ENCODE measurements around the gene CFAP157.

CFAP157 gene

GRCh38 chr9:127720031-127720864 is 13.5 kb downstream of the CFAP157 start:
- Histone ChIP-seq H3K9ac (ENCODE audit: low read length) (no peak overlapping the region), H3K27ac (ENCODE audit: low read depth, low read length) (no peak overlapping the region), H3K4me1 (ENCODE audit: control insufficient read depth, insufficient read depth, low read length) (peaks cover 16% of the 10 kb centered on the region), H3K36me3 (ENCODE audit: control insufficient read depth, insufficient read depth, low read length) (no peaks in the 10 kb centered on the region), H3K27me3 (ENCODE audit: control insufficient read depth, insufficient read depth, low read length) (no peaks in the 10 kb centered on the region), H3K4me3 (ENCODE audit: low read depth, low read length) (no peak overlapping the region), H3K9me3 (ENCODE audit: control insufficient read depth, insufficient read depth, low read depth, low read length) (no peaks in the 10 kb centered on the region)

- no peak overlapping the region for H3K27ac ChIP-seq (ENCODE audit: low read depth, low read length)
- no peaks in the 10 kb centered on the region for H3K9me3 ChIP-seq (ENCODE audit: control insufficient read depth, insufficient read depth, low read depth, low read length)
- H3K36me3 ChIP-seq (ENCODE audit: control insufficient read depth, insufficient read depth, low read length): no peaks in the 10 kb centered on the region
- no peak overlapping the region for H3K9ac ChIP-seq (ENCODE audit: low read length)
- no peaks in the 10 kb centered on the region for H3K27me3 ChIP-seq (ENCODE audit: control insufficient read depth, insufficient read depth, low read length)
- no peak overlapping the region for H3K4me3 ChIP-seq (ENCODE audit: low read depth, low read length)
- H3K4me1 ChIP-seq (ENCODE audit: control insufficient read depth, insufficient read depth, low read length): peaks cover 16% of the 10 kb centered on the region
Measured at GRCh38 chr9:127720865-127721227, 14.1 kb downstream of the CFAP157 start.

DNA sequence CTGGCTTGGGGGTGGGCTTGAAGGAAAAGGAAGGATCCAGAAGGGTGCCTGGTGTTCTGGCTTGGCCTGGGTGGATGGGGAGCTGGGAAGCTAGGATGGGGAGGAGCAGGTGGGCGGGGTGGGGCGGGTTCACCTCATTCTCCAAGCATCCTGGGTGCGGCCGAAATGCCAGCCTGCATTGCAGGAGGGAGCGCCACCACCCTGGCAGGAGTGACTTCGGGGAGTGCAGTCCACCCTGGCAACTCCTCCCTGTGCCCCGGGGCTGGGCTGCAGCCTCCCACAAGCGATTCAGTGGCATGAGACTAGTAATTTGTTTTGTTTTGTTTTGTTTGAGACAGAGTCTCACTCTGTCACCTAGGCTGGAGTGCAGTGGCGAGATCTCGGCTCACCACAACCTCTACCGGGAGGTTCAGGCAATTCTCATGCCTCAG is 14.6 kb downstream of the CFAP157 start:
- Histone ChIP-seq H3K27me3 (ENCODE audit: control insufficient read depth, insufficient read depth, low read length) (no peaks in the 10 kb centered on the region), H3K9me3 (ENCODE audit: control insufficient read depth, insufficient read depth, low read depth, low read length) (no peaks in the 10 kb centered on the region), H3K4me3 (ENCODE audit: low read depth, low read length) (no peak overlapping the region), H3K36me3 (ENCODE audit: control insufficient read depth, insufficient read depth, low read length) (no peaks in the 10 kb centered on the region), H3K9ac (ENCODE audit: low read length) (no peak overlapping the region), H3K4me1 (ENCODE audit: control insufficient read depth, insufficient read depth, low read length) (peaks cover 13% of the 10 kb centered on the region; the same call in 1 of the 2 replicates), H3K27ac (ENCODE audit: low read depth, low read length) (no peak overlapping the region)

DNA sequence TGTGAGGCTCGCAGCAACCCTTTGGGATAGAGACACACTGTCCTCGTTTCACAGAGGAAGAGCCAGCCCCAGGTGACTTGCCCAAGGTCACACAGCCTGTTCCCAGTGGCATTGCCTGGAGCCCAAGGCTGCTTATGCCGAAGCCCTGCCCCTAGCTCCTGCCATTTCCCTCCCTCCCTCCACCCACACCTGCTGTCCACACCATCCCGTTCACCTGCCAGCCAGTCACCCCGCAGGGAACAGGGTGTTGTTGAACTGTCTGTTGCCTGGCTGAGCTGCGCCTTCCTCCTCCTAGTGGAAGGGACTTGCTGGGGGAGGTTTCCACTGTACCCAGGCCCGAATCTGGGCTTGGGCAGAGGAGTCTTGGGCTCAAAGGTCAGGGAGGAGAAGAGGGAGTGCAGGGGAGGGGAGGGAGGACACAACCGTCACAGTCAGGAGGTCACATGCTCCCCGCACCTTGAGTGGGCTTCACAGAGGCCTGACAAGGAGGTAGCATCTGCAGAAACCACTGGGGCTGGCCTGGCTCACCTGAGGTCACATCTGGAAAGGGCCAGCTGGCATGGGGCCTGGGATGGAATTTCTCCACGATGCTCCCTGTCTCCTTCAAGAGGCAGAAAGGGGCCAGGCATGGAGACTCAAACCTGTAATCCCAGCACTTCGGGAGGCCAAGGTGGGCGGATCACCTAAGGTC is 15.4 kb downstream of the CFAP157 start:
- Histone ChIP-seq H3K4me3 (ENCODE audit: low read depth, low read length) (no peak overlapping the region), H3K36me3 (ENCODE audit: control insufficient read depth, insufficient read depth, low read length) (no peaks in the 10 kb centered on the region), H3K9ac (ENCODE audit: low read length) (no peak overlapping the region), H3K27ac (ENCODE audit: low read depth, low read length) (no peak overlapping the region), H3K27me3 (ENCODE audit: control insufficient read depth, insufficient read depth, low read length) (no peaks in the 10 kb centered on the region), H3K4me1 (ENCODE audit: control insufficient read depth, insufficient read depth, low read length) (peaks cover 13% of the 10 kb centered on the region; the same call in 1 of the 2 replicates), H3K9me3 (ENCODE audit: control insufficient read depth, insufficient read depth, low read depth, low read length) (no peaks in the 10 kb centered on the region)

DNA sequence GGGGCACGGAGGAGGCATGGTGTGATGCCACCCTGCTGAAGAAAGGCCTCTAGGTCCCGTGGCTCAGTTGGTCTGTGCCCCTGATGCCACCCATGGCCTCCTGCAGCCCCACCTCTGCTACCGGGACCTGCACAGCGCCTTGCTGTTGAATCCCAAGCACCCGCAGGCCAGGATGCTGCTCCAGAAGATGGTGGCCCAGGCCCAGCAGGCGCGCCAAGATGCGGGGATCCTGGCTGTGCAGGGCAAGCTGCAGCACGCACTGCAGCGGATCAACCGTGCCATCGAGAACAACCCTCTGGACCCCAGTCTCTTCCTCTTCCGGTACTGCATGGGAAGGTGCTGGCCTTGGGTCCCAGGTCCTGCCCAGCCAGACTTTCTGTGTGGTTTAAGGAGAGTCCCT is 16.2 kb downstream of the CFAP157 start:
- H3K27ac ChIP-seq (ENCODE audit: low read depth, low read length): no peak overlapping the region
- no peak overlapping the region for H3K4me3 ChIP-seq (ENCODE audit: low read depth, low read length)
- H3K9ac ChIP-seq (ENCODE audit: low read length): no peak overlapping the region
- H3K27me3 ChIP-seq (ENCODE audit: control insufficient read depth, insufficient read depth, low read length): no peaks in the 10 kb centered on the region
- no peaks in the 10 kb centered on the region for H3K9me3 ChIP-seq (ENCODE audit: control insufficient read depth, insufficient read depth, low read depth, low read length)
- no peaks in the 10 kb centered on the region for H3K36me3 ChIP-seq (ENCODE audit: control insufficient read depth, insufficient read depth, low read length)
- peaks cover 13% of the 10 kb centered on the region; the same call in 1 of the 2 replicates for H3K4me1 ChIP-seq (ENCODE audit: control insufficient read depth, insufficient read depth, low read length)

- no peak overlapping the region for H3K9ac ChIP-seq (ENCODE audit: low read length)
- H3K36me3 ChIP-seq (ENCODE audit: control insufficient read depth, insufficient read depth, low read length): no peaks in the 10 kb centered on the region
- H3K27me3 ChIP-seq (ENCODE audit: control insufficient read depth, insufficient read depth, low read length): no peaks in the 10 kb centered on the region
- H3K4me1 ChIP-seq (ENCODE audit: control insufficient read depth, insufficient read depth, low read length): peaks cover 13% of the 10 kb centered on the region; the same call in 1 of the 2 replicates
- no peak overlapping the region for H3K4me3 ChIP-seq (ENCODE audit: low read depth, low read length)
- no peak overlapping the region for H3K27ac ChIP-seq (ENCODE audit: low read depth, low read length)
- H3K9me3 ChIP-seq (ENCODE audit: control insufficient read depth, insufficient read depth, low read depth, low read length): no peaks in the 10 kb centered on the region
Measured at GRCh38 chr9:127723444-127723843, 16.7 kb downstream of the CFAP157 start.

- Histone ChIP-seq H3K4me1 (ENCODE audit: control insufficient read depth, insufficient read depth, low read length) (peaks cover 13% of the 10 kb centered on the region; the same call in 1 of the 2 replicates), H3K27ac (ENCODE audit: low read depth, low read length) (no peak overlapping the region), H3K4me3 (ENCODE audit: low read depth, low read length) (no peak overlapping the region), H3K27me3 (ENCODE audit: control insufficient read depth, insufficient read depth, low read length) (no peaks in the 10 kb centered on the region), H3K9me3 (ENCODE audit: control insufficient read depth, insufficient read depth, low read depth, low read length) (no peaks in the 10 kb centered on the region), H3K9ac (ENCODE audit: low read length) (no peak overlapping the region), H3K36me3 (ENCODE audit: control insufficient read depth, insufficient read depth, low read length) (no peaks in the 10 kb centered on the region)
Measured at GRCh38 chr9:127724012-127724411, 17.2 kb downstream of the CFAP157 start.

- Histone ChIP-seq H3K36me3 (ENCODE audit: control insufficient read depth, insufficient read depth, low read length) (no peaks in the 10 kb centered on the region), H3K4me1 (ENCODE audit: control insufficient read depth, insufficient read depth, low read length) (peaks cover 10% of the 10 kb centered on the region; the same call in 1 of the 2 replicates), H3K9ac (ENCODE audit: low read length) (no peak overlapping the region), H3K9me3 (ENCODE audit: control insufficient read depth, insufficient read depth, low read depth, low read length) (no peaks in the 10 kb centered on the region), H3K27ac (ENCODE audit: low read depth, low read length) (no peak overlapping the region), H3K27me3 (ENCODE audit: control insufficient read depth, insufficient read depth, low read length) (no peaks in the 10 kb centered on the region), H3K4me3 (ENCODE audit: low read depth, low read length) (no peak overlapping the region)
Measured at GRCh38 chr9:127726871-127727270, 20.1 kb downstream of the CFAP157 start.

DNA sequence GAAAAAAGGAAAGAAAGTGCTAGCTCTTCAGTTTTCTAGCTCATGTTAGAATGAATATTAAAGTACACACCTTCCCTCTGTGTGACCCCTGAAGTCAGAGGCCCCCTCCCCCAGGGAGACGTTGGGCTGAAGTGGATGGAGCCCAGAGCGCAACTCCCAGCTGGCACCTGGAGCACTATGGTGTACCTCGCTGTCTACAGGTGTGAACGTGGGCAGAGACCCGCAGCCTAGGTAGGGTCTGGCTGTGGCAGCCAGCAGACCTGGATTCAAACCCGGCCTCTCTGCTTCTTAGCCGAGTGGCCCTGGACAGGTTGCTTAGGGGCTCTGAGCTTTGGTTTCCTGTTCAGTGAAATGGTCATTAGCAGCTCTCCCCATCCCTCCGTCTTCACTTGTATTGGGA is 22.0 kb downstream of the CFAP157 start:
- no peaks in the 10 kb centered on the region for H3K9me3 ChIP-seq (ENCODE audit: control insufficient read depth, insufficient read depth, low read depth, low read length)
- H3K27me3 ChIP-seq (ENCODE audit: control insufficient read depth, insufficient read depth, low read length): no peaks in the 10 kb centered on the region
- no peak overlapping the region for H3K9ac ChIP-seq (ENCODE audit: low read length)
- no peak overlapping the region for H3K27ac ChIP-seq (ENCODE audit: low read depth, low read length)
- H3K4me3 ChIP-seq (ENCODE audit: low read depth, low read length): no peak overlapping the region
- peaks cover 9% of the 10 kb centered on the region; the same call in 1 of the 2 replicates for H3K4me1 ChIP-seq (ENCODE audit: control insufficient read depth, insufficient read depth, low read length)
- no peaks in the 10 kb centered on the region for H3K36me3 ChIP-seq (ENCODE audit: control insufficient read depth, insufficient read depth, low read length)

- H3K4me3 ChIP-seq (ENCODE audit: low read depth, low read length): no peak overlapping the region
- H3K36me3 ChIP-seq (ENCODE audit: control insufficient read depth, insufficient read depth, low read length): no peaks in the 10 kb centered on the region
- H3K4me1 ChIP-seq (ENCODE audit: control insufficient read depth, insufficient read depth, low read length): peaks cover 6% of the 10 kb centered on the region; the same call in 1 of the 2 replicates
- no peaks in the 10 kb centered on the region for H3K9me3 ChIP-seq (ENCODE audit: control insufficient read depth, insufficient read depth, low read depth, low read length)
- H3K27ac ChIP-seq (ENCODE audit: low read depth, low read length): no peak overlapping the region
- H3K9ac ChIP-seq (ENCODE audit: low read length): no peak overlapping the region
- H3K27me3 ChIP-seq (ENCODE audit: control insufficient read depth, insufficient read depth, low read length): no peaks in the 10 kb centered on the region
Measured at GRCh38 chr9:127729522-127730256, 22.9 kb downstream of the CFAP157 start.

Data from HUES6 (cell line).